LNCaP clone FGC (cell line): ENCODE data around the gene MRGPRF.

Experiments
- DNase-seq: peaks from one replicate; pipeline ENCODE4 v3.0.0-alpha.2; 2011; ENCODE audit warnings: low read depth
- H3K4me3 ChIP-seq: 2 replicates; pipeline ENCODE4 v1.5.1; 2011; ENCODE audit warnings: mild to moderate bottlenecking, low read depth, low read length, control low read depth
- CTCF ChIP-seq: IDR thresholded peaks from 2 replicates; pipeline ENCODE4 v1.5.1; 2012; ENCODE audit warnings: mild to moderate bottlenecking; ENCODE audit not compliant: control insufficient read depth, insufficient read depth; ENCODE audit errors: extremely low read depth

Gene MRGPRF

DNA sequence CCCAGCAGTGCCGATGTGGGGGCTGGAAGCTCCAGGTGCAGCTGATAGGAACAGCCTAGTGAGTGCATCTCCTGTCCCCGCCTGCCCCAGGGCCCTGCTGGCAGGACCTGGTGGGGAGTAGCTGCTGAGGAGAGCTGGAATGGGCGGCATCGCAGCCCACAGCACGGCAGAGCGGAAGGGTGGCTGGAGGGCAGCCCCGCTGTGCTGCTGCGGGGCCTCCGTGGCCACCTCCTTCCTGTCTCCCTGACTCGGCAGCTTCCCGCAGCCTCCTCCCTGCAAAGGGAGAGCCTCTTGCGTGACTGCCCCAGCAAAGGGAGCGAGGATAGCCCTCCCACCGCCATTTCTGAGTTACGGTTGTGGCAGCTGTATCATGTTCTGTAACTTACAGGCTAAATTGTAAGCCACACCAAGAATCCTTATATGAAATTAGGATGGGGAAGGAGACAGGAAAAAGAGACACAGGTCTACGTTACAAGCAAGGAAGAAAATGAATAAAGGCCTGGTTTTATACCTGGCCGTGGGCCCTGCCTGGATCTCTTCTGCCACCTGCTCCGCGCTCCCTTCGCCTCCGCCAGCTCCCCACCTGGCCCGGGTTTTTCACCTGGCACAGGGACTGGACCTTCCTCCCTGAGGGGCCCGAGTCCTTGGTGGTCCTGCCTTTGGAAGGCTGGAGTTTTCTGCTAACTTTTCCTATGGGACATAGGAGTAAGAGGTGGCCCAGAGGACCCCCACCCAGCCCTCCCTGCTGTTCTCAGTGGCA lies 45.6 kb upstream of the MRGPRF start:
- TF ChIP-seq CTCF = no peak

DNA sequence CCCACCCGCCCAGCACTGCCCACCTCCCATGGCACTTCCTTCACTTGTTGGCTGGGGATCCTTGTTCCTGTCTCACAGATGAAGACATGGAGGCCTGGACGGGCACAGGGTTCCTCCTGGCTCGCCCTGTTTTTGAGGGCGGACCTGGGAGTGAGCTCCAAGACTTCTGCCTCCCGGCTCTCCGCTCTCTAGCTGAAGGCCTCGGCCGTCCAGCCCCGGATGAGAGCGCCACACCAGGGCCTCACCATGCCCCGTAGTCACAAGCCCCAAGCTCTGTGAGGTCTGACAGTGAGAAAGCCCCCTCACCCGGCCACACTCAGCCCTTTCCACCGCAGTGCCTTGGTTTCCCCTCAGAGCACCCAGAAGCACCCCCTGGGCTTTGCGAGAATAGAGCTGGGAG lies 44.8 kb upstream of the MRGPRF start:
- DNase-seq = no peak
- no peak for TF ChIP-seq CTCF
- no peak overlapping the region for H3K4me3 ChIP-seq

More for the DNA sequence above, 45.6 kb upstream of the MRGPRF start:
- no peak overlapping the region for H3K4me3 ChIP-seq
- DNase-seq = no peak

DNA sequence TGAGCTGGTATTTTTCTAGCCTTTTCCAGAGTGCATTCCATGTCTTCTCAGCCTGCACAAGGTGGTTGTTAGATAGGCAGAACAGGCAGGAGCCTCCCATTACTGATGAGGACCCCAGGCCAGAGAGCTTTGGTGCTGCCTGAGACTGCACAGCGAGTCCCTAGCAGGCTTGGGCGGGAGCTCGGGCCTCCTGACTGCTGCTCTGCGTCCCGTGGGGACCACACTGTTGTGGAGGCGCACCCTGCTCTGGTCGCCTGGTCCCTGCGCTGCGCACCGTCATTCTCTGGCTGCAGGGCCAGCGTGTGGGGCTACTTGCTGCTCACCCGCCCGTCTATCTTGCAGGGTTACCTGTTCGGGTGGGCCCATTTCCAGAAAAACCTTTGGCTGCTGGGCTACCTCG lies 44.2 kb upstream of the MRGPRF start:
- no peak for DNase-seq
- no peak for TF ChIP-seq CTCF
- no peak overlapping the region for H3K4me3 ChIP-seq

GRCh38 chr11:69055598-69056516 lies 42.8 kb upstream of the MRGPRF start:
- TF ChIP-seq CTCF = no peak
- DNase-seq = no peak
- no peak overlapping the region for H3K4me3 ChIP-seq

GRCh38 chr11:69055212-69055586 lies 42.2 kb upstream of the MRGPRF start:
- no peak for DNase-seq
- H3K4me3 ChIP-seq = no peak overlapping the region
- no peak for TF ChIP-seq CTCF

- H3K4me3 ChIP-seq = no peak overlapping the region
- TF ChIP-seq CTCF = no peak
- no peak for DNase-seq
These were observed 41.6 kb upstream of the MRGPRF start for GRCh38 chr11:69054397-69055211.
